Loucy (cell line): ENCODE data around the gene MDGA2.
"Not testable (repeated sequence)": the region's sequence is repeated elsewhere in the genome, so short reads cannot be mapped to it uniquely, and the experiment has no call there.

ENCODE experiments used
- EZH2phosphoT487 ChIP-seq: fragments of 200-600 bp; IDR thresholded peaks from 2 replicates; pipeline ENCODE4 v1.6.1; 2018; ENCODE audit warnings: antibody characterized with exemption, mild to moderate bottlenecking, moderate library complexity, borderline replicate concordance
- TF ChIP-seq, protein P1 (sequence below): fragments of 200-600 bp; sonication (generic); conservative IDR thresholded peaks from 2 replicates; pipeline ENCODE4 v1.5.1; 2014; ENCODE audit warnings: mild to moderate bottlenecking, antibody characterized with exemption, low read length

DNA sequence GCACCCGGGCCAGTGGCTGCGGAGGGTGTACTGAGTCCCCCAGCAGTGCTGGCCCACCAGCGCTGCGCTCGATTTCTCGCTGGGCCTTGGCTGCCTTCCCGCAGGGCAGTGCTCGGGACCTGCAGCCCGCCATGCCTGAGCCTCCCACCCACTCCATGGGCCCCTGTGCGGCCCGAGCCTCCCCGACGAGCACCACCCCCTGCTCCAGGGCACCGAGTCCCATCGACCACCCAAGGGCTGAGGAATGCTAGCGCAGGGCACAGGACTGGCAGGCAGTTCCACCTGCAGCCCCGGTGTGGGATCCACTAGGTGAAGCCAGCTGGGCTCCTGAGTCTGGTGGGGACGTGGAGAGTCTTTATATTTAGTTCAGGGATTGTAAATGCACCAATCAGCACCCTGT lies 432.8 kb downstream of the MDGA2 start:
- TF ChIP-seq, protein P1, sequence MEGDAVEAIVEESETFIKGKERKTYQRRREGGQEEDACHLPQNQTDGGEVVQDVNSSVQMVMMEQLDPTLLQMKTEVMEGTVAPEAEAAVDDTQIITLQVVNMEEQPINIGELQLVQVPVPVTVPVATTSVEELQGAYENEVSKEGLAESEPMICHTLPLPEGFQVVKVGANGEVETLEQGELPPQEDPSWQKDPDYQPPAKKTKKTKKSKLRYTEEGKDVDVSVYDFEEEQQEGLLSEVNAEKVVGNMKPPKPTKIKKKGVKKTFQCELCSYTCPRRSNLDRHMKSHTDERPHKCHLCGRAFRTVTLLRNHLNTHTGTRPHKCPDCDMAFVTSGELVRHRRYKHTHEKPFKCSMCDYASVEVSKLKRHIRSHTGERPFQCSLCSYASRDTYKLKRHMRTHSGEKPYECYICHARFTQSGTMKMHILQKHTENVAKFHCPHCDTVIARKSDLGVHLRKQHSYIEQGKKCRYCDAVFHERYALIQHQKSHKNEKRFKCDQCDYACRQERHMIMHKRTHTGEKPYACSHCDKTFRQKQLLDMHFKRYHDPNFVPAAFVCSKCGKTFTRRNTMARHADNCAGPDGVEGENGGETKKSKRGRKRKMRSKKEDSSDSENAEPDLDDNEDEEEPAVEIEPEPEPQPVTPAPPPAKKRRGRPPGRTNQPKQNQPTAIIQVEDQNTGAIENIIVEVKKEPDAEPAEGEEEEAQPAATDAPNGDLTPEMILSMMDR, result not testable (repeated sequence)
- TF ChIP-seq EZH2phosphoT487, result not testable (repeated sequence)
